Measurements from ENCODE around the gene CAMTA1. TPM values are rescaled to one million over a fixed set of nuclear protein-coding genes. Genes with fewer than 3 reads are reported as not detected.
A peak's percentile ranks its signal among the peaks of the same experiment; 100 is the strongest.

Gene CAMTA1
- total RNA-seq, 2 donors from 2014 or later: 76.6 to 85.8 TPM

DNA sequence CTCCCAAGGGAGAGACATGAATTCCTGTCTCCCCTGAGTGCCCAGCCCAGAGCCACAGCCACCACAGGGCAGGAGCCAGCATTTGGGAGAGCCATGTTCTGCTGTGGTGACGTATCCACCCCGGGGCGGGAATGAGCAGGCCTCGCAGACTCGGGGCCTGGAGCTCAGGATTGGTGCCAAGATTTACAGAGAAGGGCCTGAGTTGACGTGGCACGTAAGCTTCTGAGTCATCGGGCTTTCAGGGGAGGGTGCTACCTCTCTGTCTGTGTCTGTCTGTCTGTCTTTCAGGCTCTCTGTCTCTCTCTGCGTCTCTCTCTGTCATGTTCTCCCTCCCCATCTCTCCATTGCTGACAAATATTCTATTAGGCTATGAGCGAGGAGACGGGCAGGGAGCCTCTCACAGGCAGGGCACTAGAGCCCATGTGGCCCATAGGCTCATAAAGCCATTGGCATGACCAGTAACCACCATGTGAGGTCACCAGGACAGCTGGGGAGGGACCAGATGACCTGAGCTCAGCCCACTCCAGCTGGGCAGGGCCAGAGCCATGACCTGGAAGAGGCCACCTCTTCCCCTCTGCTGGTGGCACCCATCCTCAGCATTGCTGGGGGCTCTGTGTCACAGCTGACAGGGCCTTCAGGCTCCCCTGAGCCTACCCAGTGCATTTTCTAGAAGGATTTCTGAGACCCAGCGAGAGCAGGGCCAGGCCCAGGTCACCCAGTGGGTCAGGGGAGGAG, 685.8 kb downstream of the CAMTA1 start:
- peak; percentile 42 for ATAC-seq
- DNase-seq: peak; percentile 51 to 65
- intact Hi-C loops (cut with DNase I, micrococcal nuclease): no loop called here

DNA sequence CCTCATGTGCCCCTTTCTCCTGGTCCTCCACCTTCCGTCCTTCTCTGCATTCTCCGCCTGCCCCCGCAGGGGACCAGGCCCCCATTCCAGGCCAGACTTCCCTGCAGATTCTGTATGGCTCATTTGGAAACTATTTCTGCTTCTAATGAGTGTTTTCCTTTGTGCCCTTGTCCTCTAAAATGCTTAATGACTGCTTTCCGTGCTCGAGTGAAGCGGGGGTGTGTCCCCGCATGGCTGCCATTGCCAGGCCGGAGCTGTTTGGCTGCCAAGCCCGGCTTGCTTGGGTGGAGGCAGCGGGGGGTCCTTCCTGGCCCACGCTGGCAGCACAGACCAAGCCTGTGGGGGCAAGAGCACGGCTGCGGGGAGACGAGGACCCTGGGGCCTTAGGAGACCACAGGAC, 686.6 kb downstream of the CAMTA1 start:
- intact Hi-C loops (cut with DNase I, micrococcal nuclease): no loop called here
- ATAC-seq (no peak), DNase-seq (no peak)

DNA sequence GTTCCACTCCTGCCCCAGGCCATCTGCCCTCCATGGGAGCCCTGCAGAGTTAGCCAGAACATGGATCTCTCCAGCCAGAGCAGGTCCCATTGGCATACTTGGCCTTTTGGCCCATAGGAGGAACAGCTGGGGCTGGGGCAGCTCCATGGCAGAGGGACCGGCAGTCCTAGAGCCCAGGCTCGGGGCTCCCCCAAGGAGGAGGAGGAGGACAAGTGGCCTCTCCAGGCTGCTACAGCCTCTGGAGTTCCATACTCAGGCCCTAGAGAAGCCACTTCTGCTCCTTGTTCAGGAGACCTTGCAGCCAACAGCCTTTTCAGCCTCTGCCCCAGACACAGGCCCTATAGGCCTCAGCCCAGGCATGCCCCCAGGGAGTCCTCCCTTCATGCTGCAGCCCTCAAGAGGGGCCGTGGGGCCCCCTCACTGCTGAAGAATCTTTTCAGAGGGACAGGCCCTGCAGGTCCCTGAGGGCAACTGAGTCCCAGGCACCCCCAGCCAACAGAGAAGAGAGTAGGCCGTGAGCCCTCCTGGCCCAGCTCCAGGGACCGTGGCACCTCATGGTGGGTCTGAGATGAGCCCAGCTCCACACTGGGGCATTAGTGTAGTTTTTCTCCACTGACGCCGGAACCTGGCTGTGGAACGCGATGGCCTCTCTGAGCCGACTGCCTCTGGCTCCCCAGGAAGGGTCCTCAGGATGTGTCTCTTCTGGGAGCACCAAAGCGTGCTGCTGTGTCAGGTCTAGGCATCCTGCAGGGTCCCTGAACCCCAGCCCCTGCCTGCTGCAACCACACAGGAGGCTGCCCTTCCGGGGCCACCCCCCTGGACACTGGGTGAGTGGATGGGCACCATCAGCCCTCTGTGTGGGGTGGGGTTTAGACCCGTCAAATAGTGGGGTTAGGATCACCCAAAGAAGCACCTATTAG, 688.2 kb downstream of the CAMTA1 start:
- no peak for ATAC-seq
- intact Hi-C loops (cut with DNase I, micrococcal nuclease): no loop called here

DNA sequence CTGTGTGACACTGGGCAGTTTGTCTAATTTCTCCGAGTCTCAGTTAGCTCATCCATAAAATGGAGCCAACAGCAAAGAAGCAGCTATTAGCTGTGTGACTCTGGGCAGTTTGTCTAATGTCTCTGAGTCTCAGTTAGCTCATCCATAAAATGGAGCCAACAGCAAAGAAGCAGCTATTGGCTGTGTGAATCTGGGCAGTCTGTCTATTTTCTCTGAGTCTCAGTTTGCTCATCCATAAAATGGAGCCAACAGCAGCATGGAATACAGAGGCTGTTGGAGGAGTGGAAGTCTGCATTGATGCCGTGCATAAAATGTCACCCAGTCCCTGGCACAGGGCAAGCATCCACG, 688.9 kb downstream of the CAMTA1 start:
- intact Hi-C loops (cut with DNase I, micrococcal nuclease): no loop called here

More for the DNA sequence above, 688.2 kb downstream of the CAMTA1 start:
- no peak for DNase-seq

DNA sequence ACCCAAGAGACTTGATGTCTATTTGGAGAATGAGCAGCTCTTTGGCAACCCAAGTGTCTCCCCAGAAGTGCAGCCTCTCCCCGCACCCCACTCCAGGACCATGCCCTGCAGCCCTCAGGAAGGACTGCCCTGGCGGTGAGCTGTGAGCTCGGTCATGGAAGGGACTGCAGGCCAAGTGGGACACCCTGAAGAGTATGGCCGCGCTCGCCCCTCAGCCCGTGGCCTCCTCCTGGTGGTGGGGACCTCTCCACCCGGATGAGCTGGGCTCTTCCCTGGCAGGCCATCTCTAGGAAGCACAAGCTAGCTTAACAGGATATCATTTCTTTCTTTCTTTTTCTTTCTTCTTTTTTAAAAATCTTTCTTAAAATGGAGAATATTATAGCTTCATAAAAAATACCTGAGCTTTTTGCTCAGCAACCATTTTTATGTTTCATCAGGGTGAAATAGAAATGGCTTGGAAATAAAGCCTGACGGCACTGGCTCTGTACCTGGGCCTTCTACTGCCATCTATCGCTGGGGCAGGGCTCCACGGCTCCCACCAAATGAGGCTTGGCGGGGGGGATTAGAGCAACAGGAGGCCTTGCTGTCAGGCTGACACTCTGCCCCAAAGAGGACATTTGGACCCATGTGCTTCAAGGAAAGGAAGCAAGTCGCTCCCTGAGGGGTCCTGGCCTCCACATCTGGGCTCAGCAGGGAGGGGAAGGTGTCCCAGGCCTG, 689.7 kb downstream of the CAMTA1 start:
- intact Hi-C loops (cut with DNase I, micrococcal nuclease): no loop called here
- no peak for ATAC-seq
- DNase-seq: no peak

More for the DNA sequence above, 688.9 kb downstream of the CAMTA1 start:
- DNase-seq: no peak
- ATAC-seq: no peak

DNA sequence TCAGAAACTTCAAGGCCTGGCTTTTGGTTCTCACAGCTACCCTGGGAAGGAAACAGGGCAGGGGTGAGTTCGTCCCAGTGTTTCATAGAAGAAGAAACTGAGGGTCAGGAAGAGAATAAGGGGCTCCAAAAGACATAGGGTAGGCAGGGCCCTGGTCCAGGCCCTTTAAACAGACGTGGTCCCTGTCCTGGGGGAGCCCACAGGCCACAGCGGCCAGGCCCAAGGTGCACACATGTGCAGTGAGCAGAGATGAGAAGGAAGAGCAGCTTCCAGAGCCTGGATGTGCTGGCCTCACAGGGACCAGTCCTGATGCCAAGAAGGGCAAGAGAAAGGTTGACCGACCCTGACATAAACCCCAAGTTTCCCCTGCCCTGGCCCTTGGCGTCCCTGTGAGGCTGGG, 690.4 kb downstream of the CAMTA1 start:
- ATAC-seq (no peak), DNase-seq (no peak)
- intact Hi-C loops (cut with DNase I, micrococcal nuclease): no loop called here

DNA sequence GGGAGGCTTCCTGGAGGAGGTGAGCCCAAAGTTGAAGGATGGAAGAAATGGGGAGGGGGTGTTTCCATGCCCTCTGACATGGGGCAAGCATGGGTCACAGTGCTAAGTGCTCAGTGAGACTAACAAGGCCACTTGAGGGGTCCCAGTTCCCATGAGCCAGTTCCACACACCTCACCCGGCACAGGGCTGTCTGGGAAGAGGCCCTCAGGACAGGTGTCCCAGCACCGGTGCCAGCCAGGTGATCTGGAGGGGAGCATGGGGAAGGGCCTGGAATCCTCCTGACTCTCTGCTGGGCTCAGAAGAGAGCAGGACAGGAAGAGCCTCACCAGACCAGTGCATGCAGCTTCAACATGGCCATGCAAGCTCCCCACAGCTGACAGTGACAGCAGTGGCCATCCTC, 691.1 kb downstream of the CAMTA1 start:
- intact Hi-C loops (cut with DNase I, micrococcal nuclease): no loop called here
- DNase-seq: no peak
- ATAC-seq: no peak

DNA sequence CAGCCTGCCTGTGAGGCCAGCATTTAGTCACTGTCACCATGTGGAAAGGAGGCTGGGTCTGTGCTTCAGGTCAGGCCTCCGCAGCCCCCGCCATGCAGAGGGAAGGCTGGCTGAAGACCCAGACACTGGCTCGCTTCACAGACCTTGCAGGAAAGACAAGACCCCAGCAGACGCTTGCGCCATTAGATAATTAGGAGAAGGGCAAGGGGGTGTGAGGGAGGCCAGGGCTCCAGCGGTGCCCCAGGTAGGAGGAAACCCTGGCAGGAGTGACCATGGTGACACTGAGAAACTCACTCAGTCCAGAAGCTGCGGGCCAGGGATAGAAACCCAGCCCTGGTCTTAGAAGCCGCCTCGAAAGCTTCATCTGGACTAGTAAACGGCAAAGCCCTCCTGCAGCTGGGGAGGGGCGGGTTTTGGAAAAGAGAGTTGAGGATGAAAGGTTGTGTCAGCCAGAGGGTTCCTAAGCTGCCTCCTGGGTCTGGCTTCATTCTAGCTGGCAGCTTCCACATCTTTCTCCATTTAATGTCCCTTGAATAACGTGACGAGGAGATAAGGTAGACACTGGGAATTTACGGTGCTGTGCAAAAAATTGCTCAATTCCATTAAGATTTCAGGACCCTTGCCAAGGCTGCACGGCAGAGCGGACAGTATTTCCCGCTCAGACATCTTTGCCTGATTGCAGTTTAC, 691.8 kb downstream of the CAMTA1 start:
- DNase-seq: no peak
- no peak for ATAC-seq
- intact Hi-C loops (cut with DNase I, micrococcal nuclease): no loop called here

DNA sequence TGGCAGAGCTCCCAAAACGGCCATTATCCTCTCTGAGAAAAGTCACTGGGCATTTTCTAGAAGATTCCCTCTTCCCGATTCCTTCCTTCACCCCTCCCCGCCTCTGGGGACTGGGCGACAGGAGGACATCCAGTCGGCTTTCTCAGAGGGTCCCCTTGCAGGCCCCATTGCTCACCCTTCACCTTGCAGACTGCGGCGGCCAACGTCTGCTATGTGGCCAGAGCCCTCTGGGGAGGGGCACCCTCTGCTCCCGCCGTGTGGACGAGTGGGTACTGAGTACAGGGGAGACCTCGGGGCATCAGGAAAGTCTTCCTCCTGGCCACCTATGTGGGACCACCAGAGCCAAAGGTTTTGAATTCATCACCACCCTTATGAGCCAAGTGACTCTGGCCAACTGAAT, 692.3 kb downstream of the CAMTA1 start:
- no peak for DNase-seq
- ATAC-seq: no peak
- intact Hi-C loops (cut with DNase I, micrococcal nuclease): no loop called here

DNA sequence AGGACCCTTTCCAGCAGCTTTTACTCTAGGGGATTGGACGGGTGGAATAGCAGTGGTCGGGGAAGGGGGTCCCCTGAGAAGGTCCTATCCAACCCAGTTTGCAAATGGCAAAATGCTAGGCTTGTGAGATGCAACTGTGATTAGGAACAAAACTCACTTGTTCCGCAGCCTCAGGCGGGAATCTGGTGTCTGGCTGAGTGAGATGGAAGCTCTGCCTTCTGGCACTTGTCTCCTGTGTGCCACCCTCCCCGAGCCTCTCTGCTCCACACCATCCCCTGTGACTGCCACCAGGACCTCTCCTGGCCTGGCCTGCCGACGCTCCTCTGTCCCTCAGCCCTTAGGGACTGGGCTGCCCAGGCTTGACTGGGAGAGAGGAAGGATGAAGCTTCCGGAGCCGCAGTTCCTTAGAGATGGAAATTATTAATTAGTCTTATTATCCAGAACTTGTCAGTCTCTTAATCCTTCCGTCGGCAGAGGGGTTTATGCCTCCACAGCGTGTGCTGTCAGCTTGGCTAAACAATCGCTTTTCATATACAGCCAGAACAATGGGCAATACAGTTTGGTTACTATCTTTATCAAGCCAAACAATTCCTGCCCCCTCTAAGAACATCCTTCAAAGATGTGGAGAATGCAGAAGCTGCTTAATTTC, 693.0 kb downstream of the CAMTA1 start:
- ATAC-seq: no peak
- no peak for DNase-seq
- intact Hi-C loops (cut with DNase I, micrococcal nuclease): no loop called here

DNA sequence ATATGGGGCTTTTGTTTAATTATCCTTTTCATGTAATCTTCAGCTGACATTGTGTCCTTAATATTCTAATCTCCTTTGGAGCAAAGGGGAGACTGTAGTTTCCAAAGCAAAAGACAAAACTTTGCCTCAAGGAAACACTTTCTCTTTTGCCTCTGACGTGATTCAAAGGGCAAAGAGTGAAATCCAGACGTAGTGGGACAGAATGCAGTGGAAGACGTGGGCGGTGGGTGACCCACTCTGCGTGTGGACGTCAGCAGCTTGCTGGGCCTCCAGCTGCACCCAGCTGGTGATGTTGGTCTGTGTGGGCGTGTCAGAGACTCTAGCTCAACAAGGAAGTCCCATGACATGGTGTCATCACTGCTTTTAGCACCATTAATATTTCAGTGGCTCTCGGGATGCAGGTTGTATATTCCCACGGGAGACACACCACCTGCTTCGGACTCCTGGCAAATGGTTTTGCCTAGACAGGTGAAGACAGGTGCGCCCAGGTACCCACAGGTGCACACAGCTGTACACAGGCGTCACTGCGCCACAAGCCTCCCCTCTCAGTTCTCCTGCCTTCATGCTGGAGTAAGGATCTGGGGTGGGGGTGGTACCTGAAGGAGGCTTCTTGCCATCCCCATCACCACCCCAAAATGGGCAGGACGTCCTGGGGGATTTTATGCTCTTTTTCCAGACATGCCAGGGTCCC, 693.7 kb downstream of the CAMTA1 start:
- intact Hi-C loops (cut with DNase I, micrococcal nuclease): no loop called here
- ATAC-seq: peak; percentile 55
- DNase-seq: peak; percentile 66 to 68

DNA sequence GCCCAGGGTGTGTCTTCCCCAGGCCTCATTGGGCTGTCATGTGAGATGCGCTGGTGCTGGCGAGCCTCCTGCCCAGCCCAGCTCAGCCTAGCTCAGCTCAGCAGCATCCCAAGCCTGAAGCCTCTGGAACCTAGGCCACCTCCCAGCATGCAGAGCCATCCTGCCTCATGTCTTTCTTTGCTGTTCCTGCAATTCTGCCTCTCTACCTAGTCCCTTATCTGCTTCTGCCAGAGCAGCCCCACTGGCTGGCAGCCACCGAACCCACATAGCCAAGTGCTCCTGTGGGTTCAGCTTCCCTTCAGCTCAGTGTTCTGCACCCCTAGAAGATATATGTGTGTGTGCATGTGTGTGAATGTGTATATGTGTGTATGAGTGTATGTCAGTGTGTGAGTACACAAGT, 694.3 kb downstream of the CAMTA1 start:
- no peak for DNase-seq
- ATAC-seq: no peak
- intact Hi-C loops (cut with DNase I, micrococcal nuclease): no loop called here

DNA sequence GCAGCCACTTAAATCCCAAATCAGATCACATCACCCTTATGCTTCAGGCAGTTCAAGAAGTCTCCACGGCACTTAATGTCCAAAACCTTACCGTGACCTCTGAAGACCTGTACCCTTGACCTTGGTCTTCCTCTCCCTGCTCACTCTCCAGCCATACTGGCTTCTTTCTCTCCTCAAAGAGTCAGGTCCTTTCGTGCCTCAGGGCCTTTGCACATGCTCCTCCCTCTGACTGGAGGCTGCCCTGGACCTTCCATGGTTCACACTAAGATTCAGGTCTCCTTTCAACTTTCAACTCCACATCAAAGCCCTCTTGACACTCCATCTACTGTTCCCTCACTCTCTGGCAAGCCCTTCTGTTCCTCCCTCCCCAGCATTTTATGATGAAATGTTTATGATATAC, 695.9 kb downstream of the CAMTA1 start:
- intact Hi-C loops (cut with DNase I, micrococcal nuclease): no loop called here
- ATAC-seq (no peak), DNase-seq (no peak)

DNA sequence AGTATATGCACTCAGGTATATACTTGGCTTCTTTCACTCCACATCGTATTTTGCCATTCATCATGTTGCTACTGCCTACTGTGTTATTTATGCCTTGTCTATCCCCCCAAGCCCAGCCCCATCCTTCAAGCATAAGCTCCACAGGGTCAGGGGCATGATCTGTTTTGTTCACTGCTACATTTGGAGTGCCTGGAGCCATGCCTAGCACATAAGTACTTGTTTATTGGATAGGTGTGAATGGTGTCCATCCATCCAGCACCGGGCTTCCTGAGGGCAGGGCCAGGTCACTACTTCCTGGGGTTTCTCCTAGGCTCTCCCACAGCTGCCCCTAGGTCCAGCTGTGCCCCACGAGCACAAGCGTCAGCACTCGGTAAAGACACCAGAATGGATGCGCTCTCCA, 696.8 kb downstream of the CAMTA1 start:
- no peak for ATAC-seq
- DNase-seq: no peak
- intact Hi-C loops (cut with DNase I, micrococcal nuclease): no loop called here

DNA sequence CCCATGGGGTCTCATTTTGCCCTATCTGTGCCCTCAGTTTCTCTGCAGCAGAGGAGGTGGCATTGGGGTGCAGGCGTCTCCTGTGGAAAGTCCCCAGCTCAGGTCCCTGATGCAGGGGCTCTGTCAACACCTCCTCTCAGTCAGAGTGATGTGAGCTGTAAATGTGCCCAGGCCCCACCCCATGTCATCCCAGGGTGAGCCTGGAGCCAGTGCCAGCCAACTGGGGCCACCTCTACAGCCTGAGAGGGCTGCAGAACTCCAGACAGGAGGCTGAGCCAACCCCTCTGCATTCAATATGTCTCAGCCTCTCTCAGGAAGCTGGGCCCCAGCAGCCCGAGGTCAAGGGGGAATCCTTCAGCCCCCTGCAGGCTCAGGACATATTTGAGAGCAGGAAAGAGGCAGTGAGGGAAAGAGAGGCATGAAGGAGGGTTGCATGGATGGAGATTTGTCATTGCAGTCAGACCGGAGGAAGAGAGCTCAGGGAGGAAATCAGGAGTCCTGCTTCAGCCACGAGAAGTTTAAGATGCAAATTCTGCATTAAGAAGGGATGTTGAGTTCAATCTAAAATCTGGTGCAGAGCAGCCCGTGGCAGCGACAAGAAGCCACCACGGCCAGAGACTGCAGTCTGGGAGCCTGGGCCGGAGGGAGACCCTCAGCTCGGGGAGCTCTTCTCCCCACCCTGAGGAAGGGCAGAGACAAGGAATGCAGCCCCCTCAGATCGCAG, 697.7 kb downstream of the CAMTA1 start:
- intact Hi-C loops (cut with DNase I, micrococcal nuclease): no loop called here
- no peak for ATAC-seq

DNA sequence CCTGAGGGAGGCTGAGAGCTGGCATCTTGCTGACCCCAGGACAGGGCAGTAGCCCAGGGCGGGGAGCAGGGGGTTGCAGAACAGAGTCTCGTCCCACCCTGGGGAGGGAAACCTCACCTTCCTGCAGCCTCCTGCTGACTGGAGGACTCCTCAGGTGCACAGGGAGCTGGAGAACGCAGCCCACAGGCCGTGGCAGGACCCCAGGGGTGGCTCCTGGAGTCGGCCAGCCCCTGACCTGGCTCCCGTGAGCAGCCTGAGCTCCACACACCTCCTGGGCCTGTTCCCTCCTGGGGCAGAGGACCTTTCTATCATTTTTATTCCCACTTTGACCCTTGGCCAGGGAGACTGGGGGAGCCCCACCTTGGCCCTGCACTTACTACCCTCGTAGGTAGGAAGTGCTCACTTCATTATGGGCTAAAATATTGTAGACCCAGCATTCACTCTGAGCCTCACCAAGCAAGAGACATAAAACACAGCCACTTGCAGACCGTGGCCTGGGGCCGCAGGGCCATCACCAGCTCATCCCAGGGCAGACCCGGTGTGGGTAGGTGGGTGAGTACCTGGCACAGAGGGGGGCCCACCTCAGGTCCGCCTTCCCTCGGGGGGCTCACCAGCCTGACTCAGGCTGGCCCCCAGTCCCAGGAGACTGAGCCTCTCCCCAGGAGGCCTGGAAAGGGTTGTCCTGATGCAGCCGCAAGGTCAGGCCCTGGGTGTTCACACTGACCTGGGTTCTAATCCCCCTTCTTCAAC, 698.6 kb downstream of the CAMTA1 start:
- no peak for ATAC-seq
- intact Hi-C loops (cut with DNase I, micrococcal nuclease): no loop called here

More for the DNA sequence above, 697.7 kb downstream of the CAMTA1 start:
- DNase-seq: no peak

More for the DNA sequence above, 698.6 kb downstream of the CAMTA1 start:
- DNase-seq: no peak
